Spleen (tissue), 11 donors: ENCODE data around the gene GINS2. TPM values are rescaled to one million over a fixed set of nuclear protein-coding genes. Genes with fewer than 3 reads are reported as not detected.

Source experiments
- DNase-seq: peaks from one replicate; pipeline ENCODE4 v3.0.0-alpha.2; 2020
- H3K27ac ChIP-seq, 8 donors: fragments of 200-600 bp; sonication (generic) in 7 of 8; 1 replicate in 4 of 8; 2 replicates in 4 of 8; pipeline versions ENCODE4 v1.5.0 to v1.8.0; 2016 to 2021; ENCODE audit warnings: inconsistent platforms in 4 of 8, mild to moderate bottlenecking in 4 of 8, moderate library complexity in 1 of 8
- H3K27me3 ChIP-seq, 7 donors: fragments of 200-600 bp; sonication (generic) in 6 of 7; replicated peaks in 1 of 7; 1 replicate in 4 of 7; 2 replicates in 3 of 7; pipeline versions ENCODE4 v1.5.0 to v1.8.0; 2016 to 2021; ENCODE audit warnings: inconsistent platforms in 3 of 7, mild to moderate bottlenecking in 1 of 7
- H3K36me3 ChIP-seq, 6 donors: fragments of 200-600 bp; sonication (generic) in 5 of 6; 1 replicate in 4 of 6; 2 replicates in 2 of 6; pipeline versions ENCODE4 v1.5.0 to v1.8.0; 2016 to 2021; ENCODE audit warnings: inconsistent platforms in 2 of 6
- H3K4me1 ChIP-seq, 6 donors: fragments of 200-600 bp; sonication (generic) in 5 of 6; 1 replicate in 3 of 6; 2 replicates in 3 of 6; pipeline versions ENCODE4 v1.5.0 to v1.8.0; 2016 to 2021; ENCODE audit warnings: inconsistent platforms in 3 of 6
- H3K4me3 ChIP-seq, 8 donors: fragments of 200-600 bp; sonication (generic) in 7 of 8; 1 replicate in 4 of 8; 2 replicates in 4 of 8; pipeline versions ENCODE4 v1.5.0 to v1.8.0; 2016 to 2021; ENCODE audit warnings: inconsistent platforms in 4 of 8, mild to moderate bottlenecking in 4 of 8, moderate library complexity in 2 of 8
- H3K9me3 ChIP-seq, 8 donors: fragments of 200-600 bp; sonication (generic) in 7 of 8; 1 replicate in 4 of 8; 2 replicates in 4 of 8; pipeline versions ENCODE4 v1.5.0 to v1.8.0; 2016 to 2021; ENCODE audit warnings: inconsistent platforms in 4 of 8
- CTCF ChIP-seq, 11 experiments: fragments of 200-600 bp in 7 of 11; fragments of 450-650 bp in 4 of 11; sonication (generic) in 4 of 11; IDR thresholded peaks in 8 of 11; conservative IDR thresholded peaks in 3 of 11; 1 replicate in 7 of 11; 2 replicates in 4 of 11; pipeline versions ENCODE4 v1.4.0 to v1.8.0; 2016 to 2021; ENCODE audit warnings: antibody characterized with exemption in 11 of 11, inconsistent platforms in 4 of 11, mild to moderate bottlenecking in 1 of 11
- POLR2A ChIP-seq, 3 donors: fragments of 450-650 bp; IDR thresholded peaks; one replicate each; pipeline ENCODE4 v1.5.1; 2017; ENCODE audit warnings: antibody characterized with exemption in 3 of 3, mild to moderate bottlenecking in 1 of 3
- POLR2AphosphoS5 ChIP-seq, 3 donors: sonication (generic); formaldehyde crosslinking; IDR thresholded peaks; one replicate each; pipeline ENCODE4 v1.5.1; 2017; ENCODE audit warnings: antibody characterized with exemption in 3 of 3
- WGBS, 5 donors: extraction: QIAGEN DNeasy Blood & Tissue Kit in 3 of 5; methylation state at CpG; one replicate each; pipeline versions ENCODE4 v1.1.5 to v1.1.7; 2013 to 2018; 5-methylcytosine and 5-hydroxymethylcytosine counted together
- intact Hi-C: fragments of 100-400 bp; cut with DNase I; formaldehyde crosslinking; loops from one replicate; pipeline ENCODE4 v1.15.0; 2023; ENCODE audit warnings: low total_unique reads
- polyA plus RNA-seq, 3 donors: library from polyadenylated mRNA; stranded (reverse); fragments of 200-250 nt; gene quantifications; one replicate each; pipeline ENCODE4 v1.2.1, GENCODE V29; 2013
- total RNA-seq, 7 donors: library from RNA; depleted of rRNA in 3 of 7; stranded (reverse); fragments of >200 nt in 3 of 7; fragmentation: NEBNext Ultra II Directional in 4 of 7; extraction: Animal tissue kit (Norgen Biotek cat#: 25700) in 4 of 7; gene quantifications; one replicate each; pipeline versions ENCODE4 v1.1.0 to v1.2.1, GENCODE V29; 2016 to 2021
- donor health status: healthy with polysubstance abuse.
- donor health status: DM: no; HTN: no; CAD: no; lungs with moderate emphysema.
- donor health status: DM: no; HTN: no; CAD: no.
- donor health status: Bipolar disorder and iron deficiency.
- donor health status: healthy.
- donor health status: DM: no; HTN: no; CAD: no.
- donor health status: DM: yes; HTN: yes; CAD: no.

The GINS2 gene
- total and polyA plus RNA-seq, 10 donors = 1.0 to 7.0 (median 2.3) TPM

- H3K4me1 ChIP-seq = peaks cover 0 to 85% (median 22%) of the 10 kb centered on the region in 6 donors
Measured at GRCh38 chr16:85641305-85641704, 47.4 kb downstream of the GINS2 start.

GRCh38 chr16:85640585-85640984 lies 48.2 kb downstream of the GINS2 start:
- H3K36me3 ChIP-seq = peaks cover 0 to 79% (median 2%) of the 10 kb centered on the region in 6 donors
- intact Hi-C loops = no loop called here
- TF ChIP-seq CTCF (IDR thresholded peaks at IDR 0.05 in 8 of 11, conservative IDR thresholded peaks at IDR 0.05 in 3 of 11) = no peak
- TF ChIP-seq POLR2A (IDR thresholded peaks at IDR 0.05) = no peak
- no peak for TF ChIP-seq POLR2AphosphoS5 (IDR thresholded peaks at IDR 0.05)
- no peak overlapping the region for H3K27ac ChIP-seq
- H3K9me3 ChIP-seq = no peaks in the 10 kb centered on the region
- H3K4me1 ChIP-seq = peaks cover 0 to 92% (median 25%) of the 10 kb centered on the region in 6 donors
- H3K27me3 ChIP-seq = no peaks in the 10 kb centered on the region
- H3K4me3 ChIP-seq = no peak overlapping the region
- DNase-seq = no peak
- WGBS, 5 donors = 92 to 94% (median 93%) methylated on average over 18 to 31 of the region's 31 CpGs

More at GRCh38 chr16:85641305-85641704, 47.4 kb downstream of the GINS2 start:
- TF ChIP-seq CTCF (IDR thresholded peaks at IDR 0.05 in 8 of 11, conservative IDR thresholded peaks at IDR 0.05 in 3 of 11) (no peak), POLR2AphosphoS5 (IDR thresholded peaks at IDR 0.05) (no peak), POLR2A (IDR thresholded peaks at IDR 0.05) (no peak)
- no peaks in the 10 kb centered on the region for H3K9me3 ChIP-seq
- WGBS, 5 donors = 78 to 87% (median 84%) methylated on average over 15 to 24 of the region's 24 CpGs
- DNase-seq = no peak
- H3K4me3 ChIP-seq = no peak overlapping the region
- no peaks in the 10 kb centered on the region for H3K27me3 ChIP-seq
- intact Hi-C loops = no loop called here
- no peak overlapping the region for H3K27ac ChIP-seq
- peaks cover 0 to 78% (median 2%) of the 10 kb centered on the region in 6 donors for H3K36me3 ChIP-seq

- no peak for DNase-seq
- Histone ChIP-seq H3K9me3 (no peaks in the 10 kb centered on the region), H3K4me3 (no peak overlapping the region), H3K27me3 (no peaks in the 10 kb centered on the region), H3K27ac (no peak overlapping the region), H3K36me3 (peaks cover 0 to 79% (median 2%) of the 10 kb centered on the region in 6 donors), H3K4me1 (peaks cover 0 to 92% (median 27%) of the 10 kb centered on the region in 6 donors)
- no peak for TF ChIP-seq POLR2AphosphoS5 (IDR thresholded peaks at IDR 0.05)
- TF ChIP-seq POLR2A (IDR thresholded peaks at IDR 0.05) = no peak
- TF ChIP-seq CTCF (IDR thresholded peaks at IDR 0.05 in 8 of 11, conservative IDR thresholded peaks at IDR 0.05 in 3 of 11) = no peak
- intact Hi-C loops = no loop called here
- 75 to 97% (median 90%) methylated on average over 2 to 13 of the region's 13 CpGs for WGBS, 5 donors
Measured at GRCh38 chr16:85640254-85640558, 48.5 kb downstream of the GINS2 start.

- no peaks in the 10 kb centered on the region for H3K9me3 ChIP-seq
- no peak overlapping the region for H3K27ac ChIP-seq
- TF ChIP-seq CTCF (IDR thresholded peaks at IDR 0.05 in 8 of 11, conservative IDR thresholded peaks at IDR 0.05 in 3 of 11) (no peak), POLR2A (IDR thresholded peaks at IDR 0.05) (no peak), POLR2AphosphoS5 (IDR thresholded peaks at IDR 0.05) (no peak)
- no peaks in the 10 kb centered on the region for H3K27me3 ChIP-seq
- intact Hi-C loops = no loop called here
- H3K4me1 ChIP-seq = peaks cover 0 to 92% (median 29%) of the 10 kb centered on the region in 6 donors
- no peak overlapping the region for H3K4me3 ChIP-seq
- no peak for DNase-seq
- WGBS, 5 donors = 80 to 94% (median 92%) methylated on average over 16 to 35 of the region's 35 CpGs
- peaks cover 0 to 79% (median 3%) of the 10 kb centered on the region in 6 donors for H3K36me3 ChIP-seq
Measured at GRCh38 chr16:85639529-85640253, 49.1 kb downstream of the GINS2 start.
